K562 (cell line): ENCODE data around the gene PTP4A2. TPM values are rescaled to one million over a fixed set of nuclear protein-coding genes. Genes with fewer than 3 reads are reported as not detected.

ENCODE experiments used
- ATAC-seq: fragments of 200-7000 bp; cut with Tn5 transposase; 3 replicates; pipeline ENCODE4 v1.9.1; 2020; ENCODE audit warnings: moderate library complexity
- BruUV-seq: library from RNA; stranded (reverse); fragments of 400-500 nt; replicated peaks from 2 replicates; lab custom pipeline; 2021; lab: Mats Ljungman, UMichigan
- CTCF ChIA-PET: fragments of 300-600 bp; formaldehyde crosslinking; extraction: SDS; loops from one replicate; lab custom pipeline; 2021; ENCODE audit warnings: low intra/inter-chr PET ratio; lab: Yijun Ruan, JAX
- POLR2A ChIA-PET: fragments of 300-600, 350-650 bp; sonication (Branson Sonifier 250); formaldehyde crosslinking; extraction: SDS; loops from one replicate; lab custom pipeline; 2021; ENCODE audit warnings: antibody characterized with exemption, inconsistent platforms; lab: Yijun Ruan, JAX
- DNase-seq, 4 experiments: peaks; one replicate each; pipeline versions ENCODE4 v3.0.0 to v3.0.0-alpha.2; 2011 to 2018; ENCODE audit warnings: low spot score in 3 of 4, mixed read lengths in 3 of 4; ENCODE audit errors: extremely low read depth in 1 of 4
- FAIRE-seq: peaks from 2 replicates; lab custom pipeline; 2011; peaks lifted over from hg19 to GRCh38; lab: Jason Lieb, UNC
- H2AFZ ChIP-seq: 2 replicates; pipeline ENCODE4 v1.6.0; 2011; ENCODE audit warnings: low read depth, low read length, control low read depth, inconsistent platforms
- H3K27ac ChIP-seq: fragments of 200-600 bp; 3 replicates; pipeline ENCODE4 v1.8.0; 2011; ENCODE audit warnings: low read depth, mild to moderate bottlenecking, control low read depth, inconsistent platforms, low read length, moderate library complexity, mixed read lengths; ENCODE audit errors: extremely low read depth
- H3K27me3 ChIP-seq, 2 experiments: fragments of 300-600 bp in 1 of 2; 2 replicates in 1 of 2; 3 replicates in 1 of 2; pipeline versions ENCODE4 v1.6.0 to v1.8.0; 2011; ENCODE audit warnings: inconsistent platforms in 2 of 2, low read length in 2 of 2, mild to moderate bottlenecking in 1 of 2, mixed read lengths in 1 of 2, moderate library complexity in 1 of 2; ENCODE audit not compliant: control insufficient read depth in 2 of 2, insufficient read depth in 2 of 2
- H3K36me3 ChIP-seq: fragments of 300-600 bp; 3 replicates; pipeline ENCODE4 v1.8.0; 2011; ENCODE audit warnings: mild to moderate bottlenecking, low read length, inconsistent platforms; ENCODE audit not compliant: control insufficient read depth, insufficient read depth
- H3K4me1 ChIP-seq, 2 experiments: fragments of 200-600 bp in 1 of 2; replicated peaks in 1 of 2; 2 replicates in 1 of 2; 3 replicates in 1 of 2; pipeline versions ENCODE4 v1.5.1 to v1.8.0; 2011; ENCODE audit warnings: inconsistent platforms in 2 of 2, low read length in 2 of 2, mild to moderate bottlenecking in 1 of 2, mixed read lengths in 1 of 2, moderate library complexity in 1 of 2; ENCODE audit not compliant: control insufficient read depth in 2 of 2, insufficient read depth in 2 of 2
- H3K4me2 ChIP-seq: 2 replicates; pipeline ENCODE4 v1.6.1; 2011; ENCODE audit warnings: low read length, control low read depth, inconsistent platforms, mixed read lengths; ENCODE audit not compliant: insufficient read depth
- H3K4me3 ChIP-seq: fragments of 200-600 bp; sonication (generic), shearing (Covaris generic); 2 replicates; pipeline ENCODE4 v1.5.1; 2016; ENCODE audit warnings: control low read depth, inconsistent platforms
- H3K79me2 ChIP-seq: fragments of 200-600 bp; 3 replicates; pipeline ENCODE4 v1.8.0; 2011; ENCODE audit warnings: low read length, inconsistent platforms; ENCODE audit not compliant: control insufficient read depth, insufficient read depth
- H3K9ac ChIP-seq, 2 experiments: 2 replicates each; pipeline versions ENCODE4 v1.6.0 to v1.6.1; 2011; ENCODE audit warnings: low read depth in 2 of 2, low read length in 2 of 2, control low read depth in 1 of 2, inconsistent platforms in 1 of 2, mild to moderate bottlenecking in 1 of 2, mixed read lengths in 1 of 2; ENCODE audit not compliant: insufficient read depth in 1 of 2
- H3K9me1 ChIP-seq: one replicate; pipeline ENCODE4 v1.6.0; 2011; ENCODE audit warnings: inconsistent platforms, mild to moderate bottlenecking, low read length, moderate library complexity; ENCODE audit not compliant: control insufficient read depth, insufficient read depth
- H3K9me3 ChIP-seq: replicated peaks from 2 replicates; pipeline ENCODE4 v1.5.1; 2011; ENCODE audit warnings: low read depth, low read length, inconsistent platforms; ENCODE audit not compliant: control insufficient read depth, insufficient read depth
- H4K20me1 ChIP-seq: replicated peaks from 2 replicates; pipeline ENCODE4 v1.6.1; 2011; ENCODE audit warnings: low read length, inconsistent platforms, mixed read lengths; ENCODE audit not compliant: control insufficient read depth, insufficient read depth
- MAFF ChIP-seq: IDR thresholded peaks from 2 replicates; pipeline ENCODE4 v1.6.1; 2012; ENCODE audit warnings: low read length, improper control_type of control experiment
- MAFK ChIP-seq: IDR thresholded peaks from 2 replicates; pipeline ENCODE4 v1.6.1; 2011; ENCODE audit warnings: low read length, improper control_type of control experiment
- MBD2 ChIP-seq: sonication (generic); IDR thresholded peaks from 2 replicates; pipeline ENCODE4 v1.6.1; 2016; ENCODE audit warnings: low read depth, borderline replicate concordance
- PKNOX1 ChIP-seq: fragments of 450-650 bp; IDR thresholded peaks from 2 replicates; pipeline ENCODE4 v1.6.1; 2016
- SMARCA5 ChIP-seq: fragments of 450-650 bp; IDR thresholded peaks from 2 replicates; pipeline ENCODE4 v1.6.1; 2016
- THRB ChIP-seq: fragments of 450-650 bp; formaldehyde crosslinking; conservative IDR thresholded peaks from 2 replicates; pipeline ENCODE4 v1.4.0; 2022; ENCODE audit warnings: mild to moderate bottlenecking, missing genetic modification characterization
- ZC3H4 ChIP-seq: sonication (generic); formaldehyde crosslinking; IDR thresholded peaks from 2 replicates; pipeline ENCODE4 v1.9.0; 2021; ENCODE audit warnings: missing genetic modification reagents, borderline replicate concordance
- ZFP91 ChIP-seq: sonication (generic); formaldehyde crosslinking; IDR thresholded peaks from 2 replicates; pipeline ENCODE4 v1.8.0; 2022; ENCODE audit warnings: mild to moderate bottlenecking, missing genetic modification reagents
- ZNF23 ChIP-seq: fragments of 250-450 bp; sonication (Bioruptor Pico); IDR thresholded peaks from 2 replicates; pipeline ENCODE4 v1.4.0; 2020; ENCODE audit warnings: mild to moderate bottlenecking
- WGBS: fragments of 100-300 bp; shearing (Covaris generic); methylation state at CpG from one replicate; pipeline ENCODE4 v1.1.6; 2016; ENCODE audit warnings: low coverage, mixed read lengths; ENCODE audit not compliant: insufficient coverage; ENCODE audit errors: missing lambda C conversion rate; 5-methylcytosine and 5-hydroxymethylcytosine counted together
- in situ Hi-C: fragments of 300-500 bp; cut with MboI; formaldehyde crosslinking; loops from 4 replicates; pipeline ENCODE4 v1.15.0; 2018; ENCODE audit warnings: inconsistent platforms, mixed read lengths
- intact Hi-C: fragments of 100-400 bp; cut with micrococcal nuclease; formaldehyde crosslinking; loops from 2 replicates; pipeline ENCODE4 v1.14.2; 2022
- polyA plus RNA-seq, 8 experiments: library from polyadenylated mRNA; depleted of rRNA in 4 of 8; stranded (reverse) in 5 of 8; unstranded in 3 of 8; fragments of >200 nt; fragmentation: Nextera tagmentation in 2 of 8; fragmentation: Illumina TruSeq in 1 of 8; extraction: Ambion mirVana in 2 of 8; extraction: Trizol in 1 of 8; gene quantifications; 2 replicates each; pipeline versions ENCODE4 v1.2.1 to v1.2.3, GENCODE V29; 2011 to 2014; ENCODE audit warnings: inconsistent platforms in 1 of 8, missing spikeins in 1 of 8
- total RNA-seq, 7 experiments: library from RNA; depleted of rRNA in 6 of 7; stranded (reverse); fragments of >200 nt in 6 of 7; fragmentation: Illumina TruSeq in 2 of 7; extraction: Trizol in 2 of 7; gene quantifications; 2 replicates each; pipeline versions ENCODE4 v1.2.1 to v1.2.3, GENCODE V29; 2011 to 2021; ENCODE audit warnings: low replicate concordance in 1 of 7

The PTP4A2 gene
- total and polyA plus RNA-seq, 9 of the 15 experiments (the other 6 are each of a cell fraction or from before 2014, with no cell fraction given), result 197 to 870 (median 480) TPM

- TF ChIP-seq PKNOX1, result peak; percentile 32; the same call in 1 of the 2 replicates
- peak; percentile 92 for TF ChIP-seq MAFK
- no peak for TF ChIP-seq ZNF23 (CRISPR knock-in tag)
- peak; percentile 92 for TF ChIP-seq MAFF
- no peak for TF ChIP-seq ZFP91
- no peak for TF ChIP-seq MBD2
Measured at GRCh38 chr1:31981972-31982371, 43.8 kb upstream of the PTP4A2 start (continued).

GRCh38 chr1:31981456-31981839, 43.3 kb upstream of the PTP4A2 start:
- Histone ChIP-seq H3K36me3 (no peaks in the 10 kb centered on the region), H2AFZ (peak overlapping the region; percentile 45; the same call in 1 of the 2 replicates), H3K27ac (no peak overlapping the region), H3K9ac (no peak overlapping the region), H3K9me3 (no peaks in the 10 kb centered on the region), H3K79me2 (no peaks in the 10 kb centered on the region), H3K4me3 (no peak overlapping the region), H3K4me2 (no peak overlapping the region), H4K20me1 (no peaks in the 10 kb centered on the region), H3K27me3 (no peaks in the 10 kb centered on the region), H3K9me1 (no peaks in the 10 kb centered on the region), H3K4me1 (peaks cover 0 to 5% of the 10 kb centered on the region in 2 experiments; a peak in 3 of 5 replicates)
- in situ Hi-C loops (no loop called here), intact Hi-C loops (no loop called here)
- ATAC-seq, result no peak
- ChIA-PET CTCF (interaction anchor here (0.6 to 0.8 kb wide), 2 partner anchors 22 to 26 kb away, joined by 3 to 4 read pairs; no protein-coding TSS in a partner anchor), POLR2A (interaction anchor here (0.6 to 1.5 kb wide), 2 partner anchors 10 to 720 kb away, joined by 3 read pairs; no protein-coding TSS in a partner anchor)
- FAIRE-seq, result no peak
- no CpG with 5 or more reads among the region's 2 CpGs for WGBS
- BruUV-seq, result no TSS peak
- DNase-seq, result no peak
- TF ChIP-seq ZC3H4 (CRISPR knock-in tag) (no peak), SMARCA5 (no peak), THRB (CRISPR knock-in tag) (no peak)
